IPS-18c (cell line): Measurements from ENCODE around the gene CHRNE.
"Not testable (repeated sequence)": the region's sequence is repeated elsewhere in the genome, so short reads cannot be mapped to it uniquely, and the experiment has no call there.

Experiments
- H3K4me3 ChIP-seq: 2 replicates; pipeline ENCODE4 v1.7.0; 2013; ENCODE audit warnings: low read depth, mild to moderate bottlenecking, low read length, moderate library complexity; ENCODE audit not compliant: insufficient read depth
- H3K9me3 ChIP-seq: one replicate; pipeline ENCODE4 v1.6.1; 2013; ENCODE audit warnings: mild to moderate bottlenecking, low read length, moderate library complexity; ENCODE audit not compliant: control insufficient read depth, insufficient read depth

CHRNE gene

GRCh38 chr17:4921320-4921719, 18.4 kb upstream of the CHRNE start:
- no peak overlapping the region for H3K4me3 ChIP-seq
- no peaks in the 10 kb centered on the region for H3K9me3 ChIP-seq

DNA sequence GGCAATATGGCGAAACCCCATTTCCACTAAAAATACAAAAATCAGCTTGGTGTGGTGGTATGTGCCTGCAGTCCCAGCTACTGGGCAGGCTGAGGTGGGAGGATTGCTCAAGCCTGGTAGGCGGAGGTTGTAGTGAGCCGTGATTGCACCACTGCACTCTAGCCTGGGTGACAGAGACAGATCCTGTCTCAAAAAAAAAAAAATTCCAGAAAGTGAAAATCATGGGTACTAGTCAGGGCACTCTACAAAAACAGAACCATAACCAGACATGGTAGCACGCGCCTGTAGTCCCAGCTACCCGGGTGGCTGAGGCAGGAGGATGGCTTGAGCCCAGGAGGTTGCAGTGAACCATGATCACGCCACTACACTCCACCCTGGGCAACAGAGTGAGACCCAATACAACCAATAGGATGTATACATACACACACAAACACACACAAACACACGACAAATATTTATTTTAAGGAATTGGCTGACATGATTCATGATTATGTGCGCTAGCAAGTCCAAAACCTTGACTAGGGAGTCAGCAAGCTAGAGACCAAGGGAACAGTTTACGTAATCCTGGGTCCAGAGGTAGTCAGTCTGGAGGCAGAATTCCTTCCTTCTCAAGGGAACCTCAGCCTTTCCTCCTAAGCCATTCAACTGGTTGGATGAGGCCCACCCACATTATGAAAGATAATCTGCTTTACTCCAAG, 17.6 kb upstream of the CHRNE start:
- Histone ChIP-seq H3K9me3 (no peaks in the 10 kb centered on the region), H3K4me3 (no peak overlapping the region)

DNA sequence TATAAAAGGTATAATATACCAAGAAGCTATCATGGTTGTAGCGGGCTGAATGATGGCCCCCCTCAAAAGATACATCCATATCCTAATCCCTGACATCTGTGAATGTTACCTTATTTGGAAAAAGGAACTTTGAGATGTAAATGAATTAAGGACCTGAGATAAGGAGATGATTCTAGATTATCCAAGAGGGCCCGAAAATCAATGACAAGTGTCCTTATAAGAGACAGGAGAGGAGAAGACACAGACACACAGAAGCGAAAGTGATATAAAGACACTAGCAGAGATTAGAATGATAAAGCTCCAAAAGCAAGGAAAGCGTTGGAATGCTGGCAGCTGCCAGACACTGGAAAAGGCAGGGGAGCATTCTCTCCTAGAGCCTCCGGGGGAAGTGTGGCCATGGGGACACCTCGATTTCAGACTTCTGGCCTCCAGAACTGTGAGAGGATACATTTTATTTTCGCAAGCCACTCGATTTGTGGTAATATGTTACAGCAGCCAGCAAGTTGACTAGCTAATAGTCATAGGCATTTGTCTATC, 16.7 kb upstream of the CHRNE start:
- no peak overlapping the region for H3K4me3 ChIP-seq
- H3K9me3 ChIP-seq: no peaks in the 10 kb centered on the region

DNA sequence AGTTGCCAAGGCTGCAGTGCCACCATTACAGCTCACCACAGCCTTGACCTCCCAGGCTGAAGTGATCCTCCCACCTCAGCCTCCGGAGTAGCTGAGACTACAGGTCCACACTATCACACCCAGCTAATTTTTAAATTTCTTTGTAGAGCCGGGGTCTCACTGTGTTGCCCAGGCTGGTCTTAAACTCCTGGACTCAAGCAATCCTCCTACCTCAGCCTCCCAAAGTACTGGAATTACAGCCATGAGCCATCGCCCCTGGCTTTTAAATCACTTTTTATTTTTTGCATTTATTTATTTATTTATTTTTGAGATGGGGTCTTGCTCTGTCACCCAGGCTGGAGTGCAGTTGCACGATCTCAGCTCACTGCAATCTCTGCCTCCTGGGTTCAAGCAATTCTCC, 11.7 kb upstream of the CHRNE start:
- not testable (repeated sequence) for H3K9me3 ChIP-seq, H3K4me3 ChIP-seq

GRCh38 chr17:4913994-4914393, 11.1 kb upstream of the CHRNE start:
- Histone ChIP-seq H3K9me3 (no peaks in the 10 kb centered on the region), H3K4me3 (no peak overlapping the region)

DNA sequence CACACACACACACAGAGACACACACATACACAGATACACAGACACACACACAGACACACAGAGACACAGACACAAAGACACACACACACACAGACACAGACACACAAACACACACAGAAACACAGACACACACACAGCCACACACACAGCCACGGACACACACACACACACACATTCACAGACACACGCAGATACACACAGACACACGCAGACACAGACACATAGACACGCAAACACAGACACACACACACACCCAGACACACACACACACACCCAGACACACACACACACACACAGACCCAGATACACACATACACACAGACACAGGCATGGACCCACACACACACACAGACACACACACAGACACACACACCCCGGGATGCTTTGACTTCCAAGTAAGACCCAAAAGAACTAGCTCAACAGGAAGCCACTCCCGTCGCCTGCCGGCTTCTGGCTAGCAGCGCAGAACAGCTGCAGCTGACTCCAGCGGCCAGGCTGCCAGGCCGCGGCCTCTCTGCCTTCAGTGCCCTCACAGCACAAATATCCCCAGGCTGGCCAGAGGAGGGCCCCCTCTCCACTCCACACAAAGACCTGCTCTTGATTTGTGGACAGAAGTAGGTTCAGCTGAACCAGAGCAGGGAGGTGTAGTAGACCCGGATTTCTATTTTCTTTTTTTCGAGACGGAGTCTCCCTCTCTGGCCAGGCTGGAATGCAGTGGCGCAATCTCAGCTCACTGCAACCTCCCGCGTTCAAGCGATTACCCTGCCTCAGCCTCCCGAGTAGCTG, 6.0 kb upstream of the CHRNE start:
- no peaks in the 10 kb centered on the region for H3K9me3 ChIP-seq
- no peak overlapping the region for H3K4me3 ChIP-seq

DNA sequence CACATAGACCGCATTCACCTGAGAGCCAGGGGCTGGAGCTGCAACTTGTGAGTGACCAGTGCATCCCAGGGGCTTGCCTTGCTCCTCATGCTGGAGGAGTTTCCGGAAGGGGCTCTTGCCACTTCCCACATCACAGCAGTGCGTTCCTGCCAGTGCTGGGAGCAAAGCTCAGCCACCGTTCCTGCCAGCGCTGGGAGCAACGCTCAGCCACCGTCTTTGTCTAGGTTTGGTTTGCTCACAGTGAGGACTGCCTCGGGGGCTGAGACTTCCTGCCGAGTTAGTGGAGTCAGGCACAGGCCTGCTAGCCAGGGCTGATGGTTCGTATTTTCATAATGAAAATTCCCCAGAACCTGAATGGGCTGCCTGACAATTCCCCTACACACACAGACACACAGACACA, 5.4 kb upstream of the CHRNE start:
- no peak overlapping the region for H3K4me3 ChIP-seq
- no peaks in the 10 kb centered on the region for H3K9me3 ChIP-seq

DNA sequence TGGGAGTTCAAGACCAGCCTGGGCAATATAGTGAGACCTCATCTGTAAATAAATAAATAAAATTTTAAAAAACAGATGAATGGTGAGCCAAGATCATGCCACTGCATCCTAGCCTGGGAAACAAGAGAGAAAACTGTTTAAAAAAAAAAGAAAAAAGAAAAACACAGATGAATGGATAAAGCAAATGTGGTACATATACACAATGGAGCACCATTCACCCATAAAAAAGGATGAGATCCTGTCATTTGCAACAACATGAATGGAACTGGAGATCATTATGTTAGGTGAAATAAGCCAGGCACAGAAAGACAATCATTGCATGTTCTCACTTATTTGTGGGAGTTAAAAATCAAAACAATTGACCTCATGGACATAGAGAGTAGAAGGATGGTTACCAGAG, 3.7 kb upstream of the CHRNE start:
- H3K4me3 ChIP-seq: not testable (repeated sequence)

DNA sequence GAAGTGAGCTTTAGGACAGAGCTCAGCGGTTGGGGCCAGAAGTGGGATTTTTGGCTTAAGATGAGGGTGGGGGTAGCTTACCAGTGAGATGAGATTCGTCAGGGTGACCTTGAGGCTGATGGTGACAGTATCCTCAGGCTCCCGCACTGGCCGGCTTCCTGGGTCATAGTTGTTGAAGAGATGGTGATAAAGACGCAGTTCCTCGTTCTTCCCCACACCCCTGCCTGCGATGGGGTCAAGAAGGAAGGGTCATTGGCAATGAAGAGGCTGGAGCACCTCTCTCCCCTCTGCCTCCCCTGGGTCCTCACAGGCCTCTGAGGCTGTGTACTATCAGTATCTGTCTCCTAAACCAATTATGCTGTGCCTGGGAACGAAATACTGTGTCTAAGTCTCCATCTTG, 358 bp downstream of the CHRNE start:
- no peak overlapping the region for H3K4me3 ChIP-seq
- H3K9me3 ChIP-seq: no peaks in the 10 kb centered on the region

More for the DNA sequence above, 3.7 kb upstream of the CHRNE start:
- not testable (repeated sequence) for H3K9me3 ChIP-seq

DNA sequence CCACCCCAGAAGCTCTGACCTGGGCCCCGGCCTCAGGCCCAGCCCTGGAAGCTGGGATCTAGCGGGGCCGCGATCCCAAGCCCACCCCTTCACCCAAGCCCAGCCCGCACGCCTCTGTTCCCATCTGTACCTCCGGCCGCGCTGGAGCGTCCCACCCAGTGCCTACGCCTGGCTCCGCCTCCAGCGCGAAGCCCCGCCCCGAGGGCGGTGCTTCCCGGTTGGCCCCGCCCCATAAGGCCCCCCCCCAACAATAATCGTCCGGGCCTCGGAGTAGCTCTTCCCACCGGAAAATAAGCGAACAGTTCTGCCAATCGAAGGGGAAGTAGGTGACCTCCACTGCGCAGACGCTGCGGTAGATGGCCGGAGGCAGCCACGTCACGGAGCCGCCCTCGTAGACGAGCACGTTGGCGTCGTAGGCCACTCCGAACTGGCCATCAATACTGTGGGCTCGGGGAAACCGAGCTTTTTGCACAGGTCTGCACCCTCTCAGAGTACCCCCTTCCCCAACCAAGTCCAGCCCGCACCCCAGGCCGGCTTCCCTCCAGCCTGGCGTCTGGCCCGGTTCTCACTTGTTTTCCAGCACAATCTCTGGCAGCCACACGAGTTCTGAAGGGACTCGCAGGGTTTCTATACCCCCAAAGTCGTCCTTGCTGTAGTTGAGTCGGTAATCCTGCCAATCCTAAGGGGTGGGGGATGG, 1.1 kb downstream of the CHRNE start:
- no peaks in the 10 kb centered on the region for H3K9me3 ChIP-seq
- H3K4me3 ChIP-seq: no peak overlapping the region

DNA sequence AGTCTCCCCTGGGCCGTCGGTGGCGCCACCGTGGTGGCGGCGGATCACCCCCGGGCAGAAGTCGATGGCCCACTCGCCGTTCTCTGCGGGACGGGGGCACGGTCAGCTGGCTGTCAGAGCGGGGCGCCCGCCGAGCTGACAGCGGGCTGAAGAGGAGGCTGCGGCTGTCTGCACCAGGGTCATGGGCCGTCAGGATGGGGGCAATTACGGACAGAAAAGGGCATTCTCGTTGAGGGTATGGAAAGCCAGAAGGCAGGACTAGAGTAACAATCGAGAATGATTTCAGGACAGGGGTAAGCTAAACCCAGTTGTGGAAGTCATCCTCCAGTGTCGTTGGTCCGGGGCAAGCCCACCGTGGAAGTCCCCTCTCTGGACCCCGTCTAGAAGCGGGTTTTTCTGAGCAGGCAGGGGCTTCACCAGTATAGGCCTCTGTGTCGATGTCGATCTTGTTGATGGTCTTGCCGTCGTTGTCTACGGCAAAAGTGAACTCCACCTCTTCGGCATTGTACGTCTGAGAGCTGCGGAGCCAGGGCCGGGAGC, 1.7 kb downstream of the CHRNE start:
- Histone ChIP-seq H3K4me3 (no peak overlapping the region), H3K9me3 (no peaks in the 10 kb centered on the region)

DNA sequence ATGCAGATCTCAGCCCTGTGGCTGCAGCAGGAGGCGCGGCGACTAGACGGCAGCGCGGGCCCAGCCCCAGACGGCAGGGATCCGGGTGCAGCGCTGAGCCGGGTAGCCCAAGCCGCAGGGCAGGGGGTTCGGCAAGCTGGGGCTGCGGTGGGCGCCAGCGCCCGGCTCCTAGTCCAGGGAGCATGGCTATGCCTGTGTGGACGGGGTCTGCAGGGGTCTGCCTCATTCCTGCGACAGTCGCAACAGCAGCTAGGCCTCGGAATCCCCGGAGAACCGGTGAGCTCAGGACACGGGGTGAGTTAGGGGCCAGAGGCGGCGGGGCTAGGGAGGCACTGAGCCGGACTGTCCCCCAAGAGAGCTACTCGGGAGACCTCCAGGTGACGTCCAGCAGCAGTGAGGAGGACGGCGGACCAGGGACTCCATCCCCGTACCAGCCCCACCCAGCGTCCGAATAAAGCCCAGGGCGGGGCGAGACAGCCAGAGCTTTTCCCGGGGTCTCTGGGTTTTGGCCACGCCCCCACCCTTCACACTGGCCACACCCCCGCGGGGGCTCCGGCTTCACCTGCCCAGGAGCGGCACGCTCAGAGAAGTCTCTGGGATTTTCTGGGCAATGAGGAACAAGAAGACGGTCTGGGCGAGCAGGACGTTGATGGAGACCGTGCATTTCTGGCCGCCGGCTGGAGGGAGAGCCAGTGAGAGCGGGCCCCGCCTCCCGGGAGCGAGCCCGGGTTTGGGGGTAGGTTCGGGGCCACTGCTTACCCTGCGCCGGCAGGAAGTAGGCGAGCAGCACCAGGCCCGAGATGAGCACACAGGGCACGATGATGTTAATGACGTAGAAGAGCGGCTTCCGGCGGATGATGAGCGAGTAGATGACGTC, 2.4 kb downstream of the CHRNE start:
- Histone ChIP-seq H3K4me3 (peak overlapping the region; percentile 52; the same call in 1 of the 2 replicates), H3K9me3 (no peaks in the 10 kb centered on the region)

GRCh38 chr17:4899341-4900230, 3.3 kb downstream of the CHRNE start, which contains the start of gene C17orf107:
C17orf107 (plus strand) TSS chr17:4899536; CDS start chr17:4899763, 227 bp downstream.
- H3K4me3 ChIP-seq: peak within 1 kb of the TSS; percentile 52
- no peaks in the 10 kb centered on the region for H3K9me3 ChIP-seq

GRCh38 chr17:4898927-4899326, 4.0 kb downstream of the CHRNE start:
- peak overlapping the region; percentile 52 for H3K4me3 ChIP-seq

DNA sequence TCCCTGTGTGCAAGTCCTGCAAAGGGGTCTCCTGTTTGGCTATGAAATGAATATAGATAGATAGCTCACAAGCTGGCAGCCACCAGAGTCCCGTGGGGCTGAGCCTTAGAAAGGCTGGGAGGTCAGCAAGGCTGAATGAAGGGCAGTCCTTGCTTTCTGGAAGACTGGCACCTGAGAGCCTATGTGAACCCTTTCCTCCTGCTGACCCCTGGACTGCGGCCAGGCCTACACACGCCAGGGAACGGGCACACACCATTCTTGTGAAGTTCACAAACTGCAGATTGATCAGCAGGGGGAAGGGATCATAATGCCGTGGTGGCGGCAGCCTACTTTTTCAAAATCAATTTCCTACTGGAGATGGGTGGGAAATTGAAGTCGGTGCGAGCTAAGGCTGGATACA, 4.5 kb downstream of the CHRNE start:
- Histone ChIP-seq H3K4me3 (no peak overlapping the region), H3K9me3 (no peaks in the 10 kb centered on the region)

More at GRCh38 chr17:4898927-4899326, 4.0 kb downstream of the CHRNE start:
- no peaks in the 10 kb centered on the region for H3K9me3 ChIP-seq

DNA sequence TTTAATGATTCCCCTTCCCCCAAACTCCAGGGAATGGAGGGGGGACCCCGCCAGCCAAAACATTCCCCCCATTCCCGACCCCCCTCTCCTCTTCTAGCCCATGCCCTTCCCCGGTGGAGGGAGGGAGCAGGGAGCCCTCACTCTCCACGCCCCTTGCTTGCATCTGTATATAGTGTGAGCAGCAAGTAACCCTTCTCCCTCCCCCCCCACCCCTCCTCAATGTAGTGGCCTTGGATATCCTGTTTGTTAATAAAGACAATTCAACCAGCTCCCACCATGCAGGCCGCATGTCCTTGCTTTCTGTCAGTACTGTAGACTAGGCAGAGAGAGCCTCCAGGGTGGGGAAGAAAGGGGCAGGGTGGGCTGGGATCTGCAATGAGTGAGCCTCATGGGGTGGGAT, 5.1 kb downstream of the CHRNE start:
- H3K4me3 ChIP-seq: no peak overlapping the region

More for the DNA sequence above, 5.1 kb downstream of the CHRNE start:
- H3K9me3 ChIP-seq: no peaks in the 10 kb centered on the region
